GM23338 (cell line): ENCODE data around the gene GNG12. TPM values are rescaled to one million over a fixed set of nuclear protein-coding genes. Genes with fewer than 3 reads are reported as not detected.

ENCODE experiments used
- ATAC-seq: fragments of 200-7000 bp; cut with Tn5 transposase; 3 replicates; pipeline ENCODE4 v1.9.1; 2020
- DNase-seq: peaks from one replicate; pipeline ENCODE4 v3.0.0-alpha.2; 2015; ENCODE audit warnings: low spot score
- H2AFZ ChIP-seq: fragments of 200-600 bp; sonication (generic); 2 replicates; pipeline ENCODE4 v1.8.0; 2016; ENCODE audit warnings: antibody characterized with exemption, mild to moderate bottlenecking, moderate library complexity
- H3F3A ChIP-seq: fragments of 200-600 bp; sonication (generic); replicated peaks from 2 replicates; pipeline ENCODE4 v1.8.0; 2017; ENCODE audit warnings: antibody characterized with exemption, mixed run types, low read depth
- H3K27ac ChIP-seq: fragments of 200-600 bp; sonication (generic); 2 replicates; pipeline ENCODE4 v1.6.1; 2016; ENCODE audit warnings: low read depth
- H3K27me3 ChIP-seq: fragments of 200-600 bp; sonication (generic); 2 replicates; pipeline ENCODE4 v1.8.0; 2016; ENCODE audit warnings: mild to moderate bottlenecking, mixed run types, moderate library complexity; ENCODE audit not compliant: insufficient read depth
- H3K36me3 ChIP-seq: fragments of 200-600 bp; sonication (generic); 2 replicates; pipeline ENCODE4 v1.8.0; 2016; ENCODE audit warnings: mild to moderate bottlenecking; ENCODE audit not compliant: insufficient read depth
- H3K4me1 ChIP-seq: fragments of 200-600 bp; sonication (generic); 2 replicates; pipeline ENCODE4 v1.8.0; 2016; ENCODE audit warnings: mild to moderate bottlenecking, moderate library complexity; ENCODE audit not compliant: insufficient read depth
- H3K4me2 ChIP-seq: fragments of 200-600 bp; sonication (generic); 2 replicates; pipeline ENCODE4 v1.7.1; 2017; ENCODE audit warnings: mixed run types
- H3K4me3 ChIP-seq: fragments of 200-600 bp; sonication (generic); 2 replicates; pipeline ENCODE4 v1.6.1; 2016; ENCODE audit warnings: mixed run types
- H3K79me2 ChIP-seq: fragments of 200-600 bp; sonication (generic); replicated peaks from 2 replicates; pipeline ENCODE4 v1.8.0; 2017; ENCODE audit warnings: mild to moderate bottlenecking; ENCODE audit not compliant: insufficient read depth
- H3K9me2 ChIP-seq: fragments of 200-600 bp; sonication (generic); 2 replicates; pipeline ENCODE4 v1.8.0; 2017; ENCODE audit not compliant: insufficient read depth
- H4K20me1 ChIP-seq: fragments of 200-600 bp; sonication (generic); replicated peaks from 2 replicates; pipeline ENCODE4 v1.8.0; 2017; ENCODE audit warnings: mild to moderate bottlenecking; ENCODE audit not compliant: insufficient read depth
- H3K27ac Mint-ChIP-seq: 2 replicates; pipeline ENCODE4 v1.8.0; 2020; ENCODE audit warnings: inconsistent platforms, mild to moderate bottlenecking, moderate library complexity, mixed read lengths
- H3K27me3 Mint-ChIP-seq: 3 replicates; pipeline ENCODE4 v1.8.0; 2022; ENCODE audit warnings: low read depth, mild to moderate bottlenecking, moderate library complexity, mixed read lengths, inconsistent platforms; ENCODE audit not compliant: insufficient read depth, poor library complexity
- H3K36me3 Mint-ChIP-seq: 3 replicates; pipeline ENCODE4 v1.8.0; 2021; ENCODE audit warnings: low read depth, mild to moderate bottlenecking, inconsistent platforms, moderate library complexity, mixed read lengths
- H3K4me1 Mint-ChIP-seq: 3 replicates; pipeline ENCODE4 v1.8.0; 2020; ENCODE audit warnings: mild to moderate bottlenecking, inconsistent platforms, mixed read lengths
- H3K4me3 Mint-ChIP-seq: 3 replicates; pipeline ENCODE4 v1.8.0; 2021; ENCODE audit warnings: moderate library complexity, mild to moderate bottlenecking, inconsistent platforms, mixed read lengths
- H3K9me3 Mint-ChIP-seq: 3 replicates; pipeline ENCODE4 v1.8.0; 2020; ENCODE audit warnings: moderate library complexity, mild to moderate bottlenecking, inconsistent platforms, mixed read lengths
- CREB1 ChIP-seq: fragments of 250-450 bp; sonication (Bioruptor Pico); IDR thresholded peaks from 2 replicates; pipeline ENCODE4 v1.5.0; 2020; ENCODE audit warnings: low read depth, mild to moderate bottlenecking, moderate library complexity
- ETS1 ChIP-seq: IDR thresholded peaks from 2 replicates; pipeline ENCODE4 v1.6.1; 2016; ENCODE audit warnings: antibody characterized with exemption
- EZH2 ChIP-seq: fragments of 200-600 bp; sonication (generic); IDR thresholded peaks from one replicate; pipeline ENCODE4 v1.8.0; 2017; ENCODE audit warnings: antibody characterized with exemption, mild to moderate bottlenecking, low read depth; ENCODE audit not compliant: unreplicated experiment
- EZH2phosphoT487 ChIP-seq: fragments of 200-600 bp; sonication (generic); IDR thresholded peaks from one replicate; pipeline ENCODE4 v1.8.1; 2018; ENCODE audit warnings: antibody characterized with exemption; ENCODE audit not compliant: unreplicated experiment
- JUNB ChIP-seq: IDR thresholded peaks from one replicate; pipeline ENCODE4 v1.6.1; 2016; ENCODE audit warnings: antibody characterized with exemption; ENCODE audit not compliant: unreplicated experiment
- NANOG ChIP-seq: IDR thresholded peaks from 2 replicates; pipeline ENCODE4 v1.6.1; 2016; ENCODE audit warnings: antibody characterized with exemption, borderline replicate concordance
- POLR2AphosphoS5 ChIP-seq: IDR thresholded peaks from 2 replicates; pipeline ENCODE4 v1.6.1; 2016; ENCODE audit warnings: antibody characterized with exemption, low read depth
- REST ChIP-seq: IDR thresholded peaks from one replicate; pipeline ENCODE4 v1.6.1; 2018; ENCODE audit warnings: antibody characterized with exemption; ENCODE audit not compliant: unreplicated experiment
- STAT1 ChIP-seq: IDR thresholded peaks from one replicate; pipeline ENCODE4 v1.6.1; 2016; ENCODE audit warnings: antibody characterized with exemption; ENCODE audit not compliant: unreplicated experiment
- ZNF114 ChIP-seq: fragments of 250-450 bp; sonication (Bioruptor Pico); IDR thresholded peaks from 2 replicates; pipeline ENCODE4 v1.5.0; 2020; ENCODE audit warnings: mild to moderate bottlenecking, moderate library complexity
- ZNF331 ChIP-seq: fragments of 250-450 bp; sonication (Bioruptor Pico); IDR thresholded peaks from 2 replicates; pipeline ENCODE4 v1.5.0; 2020; ENCODE audit warnings: low read depth, mild to moderate bottlenecking, moderate library complexity
- ZNF462 ChIP-seq: fragments of 250-450 bp; sonication (Bioruptor Pico); IDR thresholded peaks from 2 replicates; pipeline ENCODE4 v1.5.0; 2020; ENCODE audit warnings: mild to moderate bottlenecking, moderate library complexity
- polyA plus RNA-seq: library from polyadenylated mRNA; unstranded; fragments of >200 nt; fragmentation: Nextera tagmentation; extraction: Ambion mirVana; gene quantifications from 2 replicates; pipeline ENCODE4 v1.2.1, GENCODE V29; 2016
- total RNA-seq: library from RNA; depleted of rRNA; stranded (reverse); fragments of >200 nt; shearing (Covaris generic); gene quantifications from 2 replicates; pipeline ENCODE4 v1.2.3, GENCODE V29; 2014
- TF ChIP-seq, protein P1 (sequence below), 2 experiments: fragments of 200-600 bp in 1 of 2; sonication (generic) in 1 of 2; conservative IDR thresholded peaks; 2 replicates each; pipeline versions ENCODE4 v1.5.1 to v1.6.1; 2016 to 2017; ENCODE audit warnings: antibody characterized with exemption in 2 of 2, low read depth in 2 of 2, mild to moderate bottlenecking in 2 of 2, moderate library complexity in 1 of 2

GNG12 gene
- total and polyA plus RNA-seq, 2 experiments from 2014 or later = 13.4 to 33.0 TPM

DNA sequence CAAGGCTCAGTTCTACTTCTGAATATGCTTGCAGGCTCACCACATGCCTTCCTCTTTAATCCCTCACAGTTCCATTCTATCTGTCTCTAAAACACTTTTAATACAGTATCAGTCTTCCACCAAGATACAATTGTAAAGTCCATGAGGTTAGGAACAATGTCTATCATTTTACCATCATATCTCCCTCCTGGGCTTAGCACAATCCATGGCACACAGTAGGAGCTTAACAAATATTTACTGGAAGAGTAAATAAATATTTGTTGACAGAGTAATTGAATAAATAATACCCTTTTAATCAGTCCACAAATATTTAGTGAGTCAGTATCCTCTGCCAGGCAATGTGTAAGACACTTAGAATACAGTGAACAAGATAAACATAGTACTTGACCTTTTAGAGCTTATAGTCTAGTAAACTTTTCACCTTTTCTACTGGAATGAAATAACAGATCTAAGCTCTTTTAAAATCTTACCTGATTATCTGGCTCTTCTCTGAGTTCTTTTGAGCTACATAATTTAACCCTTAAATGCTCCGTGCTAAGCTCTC lies 160.9 kb downstream of the GNG12 start:
- Histone ChIP-seq H3F3A (no peaks in the 10 kb centered on the region), H3K4me3 (no peak overlapping the region), H3K27me3 (no peaks in the 10 kb centered on the region), H3K79me2 (no peaks in the 10 kb centered on the region), H3K9me2 (no peaks in the 10 kb centered on the region), H2AFZ (no peak overlapping the region), H3K27ac (no peak overlapping the region), H3K4me2 (no peak overlapping the region), H3K4me1 (0 out of 2 replicates have a peak, but pooled peaks cover 8% of the 10 kb centered on the region), H4K20me1 (no peaks in the 10 kb centered on the region), H3K36me3 (no peaks in the 10 kb centered on the region)
- no peak for ATAC-seq
- H3K36me3 Mint-ChIP-seq = no peaks in the 10 kb centered on the region
- no peak for DNase-seq
- TF ChIP-seq ETS1 = no peak
- TF ChIP-seq NANOG = no peak
- TF ChIP-seq ZNF114 (CRISPR knock-in tag) = no peak
- TF ChIP-seq EZH2phosphoT487 = no peak
- no peak for TF ChIP-seq POLR2AphosphoS5
- no peak for TF ChIP-seq JUNB
- TF ChIP-seq CREB1 (CRISPR knock-in tag) = no peak
- no peak for TF ChIP-seq ZNF462 (CRISPR knock-in tag)
- no peak for TF ChIP-seq ZNF331 (CRISPR knock-in tag)
- TF ChIP-seq STAT1 = no peak
- TF ChIP-seq, protein P1, sequence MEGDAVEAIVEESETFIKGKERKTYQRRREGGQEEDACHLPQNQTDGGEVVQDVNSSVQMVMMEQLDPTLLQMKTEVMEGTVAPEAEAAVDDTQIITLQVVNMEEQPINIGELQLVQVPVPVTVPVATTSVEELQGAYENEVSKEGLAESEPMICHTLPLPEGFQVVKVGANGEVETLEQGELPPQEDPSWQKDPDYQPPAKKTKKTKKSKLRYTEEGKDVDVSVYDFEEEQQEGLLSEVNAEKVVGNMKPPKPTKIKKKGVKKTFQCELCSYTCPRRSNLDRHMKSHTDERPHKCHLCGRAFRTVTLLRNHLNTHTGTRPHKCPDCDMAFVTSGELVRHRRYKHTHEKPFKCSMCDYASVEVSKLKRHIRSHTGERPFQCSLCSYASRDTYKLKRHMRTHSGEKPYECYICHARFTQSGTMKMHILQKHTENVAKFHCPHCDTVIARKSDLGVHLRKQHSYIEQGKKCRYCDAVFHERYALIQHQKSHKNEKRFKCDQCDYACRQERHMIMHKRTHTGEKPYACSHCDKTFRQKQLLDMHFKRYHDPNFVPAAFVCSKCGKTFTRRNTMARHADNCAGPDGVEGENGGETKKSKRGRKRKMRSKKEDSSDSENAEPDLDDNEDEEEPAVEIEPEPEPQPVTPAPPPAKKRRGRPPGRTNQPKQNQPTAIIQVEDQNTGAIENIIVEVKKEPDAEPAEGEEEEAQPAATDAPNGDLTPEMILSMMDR (conservative IDR thresholded peaks at IDR 0.05; ENCODE audit: low read depth in 2 of 2) = no peak
- no peak for TF ChIP-seq EZH2
- no peak for TF ChIP-seq REST
- no peak overlapping the region for H3K27ac Mint-ChIP-seq
- no peaks in the 10 kb centered on the region for H3K9me3 Mint-ChIP-seq
- no peak overlapping the region for H3K4me3 Mint-ChIP-seq
- H3K4me1 Mint-ChIP-seq = peaks cover 8% of the 10 kb centered on the region
- H3K27me3 Mint-ChIP-seq = peaks cover 6% of the 10 kb centered on the region
